Vagina (tissue), 2 donors: Measurements from ENCODE around the gene APP.

Experiments
- CTCF ChIP-seq, 3 experiments: fragments of 450-650 bp in 2 of 3; fragments of 200-600 bp in 1 of 3; sonication (generic) in 1 of 3; IDR thresholded peaks; one replicate each; pipeline ENCODE4 v1.5.1; 2017 to 2019; ENCODE audit warnings: antibody characterized with exemption in 3 of 3, mild to moderate bottlenecking in 2 of 3, moderate library complexity in 2 of 3
- POLR2A ChIP-seq, 2 donors: fragments of 450-650 bp; IDR thresholded peaks; one replicate each; pipeline ENCODE4 v1.6.1; 2017; ENCODE audit warnings: antibody characterized with exemption in 2 of 2, mild to moderate bottlenecking in 2 of 2, moderate library complexity in 2 of 2

GRCh38 chr21:26188422-26188821 lies 17.9 kb upstream of the APP start:
- TF ChIP-seq POLR2A (IDR thresholded peaks at IDR 0.05): no peak
- TF ChIP-seq CTCF (IDR thresholded peaks at IDR 0.05): no peak
